ENCODE measurements around the gene MYOZ3. TPM values are rescaled to one million over a fixed set of nuclear protein-coding genes. Genes with fewer than 3 reads are reported as not detected.

The MYOZ3 gene
- total and polyA plus RNA-seq, 2 of the 8 experiments (the other 6 are each of a cell fraction or from before 2014, with no cell fraction given): 9.6 to 19.1 TPM

DNA sequence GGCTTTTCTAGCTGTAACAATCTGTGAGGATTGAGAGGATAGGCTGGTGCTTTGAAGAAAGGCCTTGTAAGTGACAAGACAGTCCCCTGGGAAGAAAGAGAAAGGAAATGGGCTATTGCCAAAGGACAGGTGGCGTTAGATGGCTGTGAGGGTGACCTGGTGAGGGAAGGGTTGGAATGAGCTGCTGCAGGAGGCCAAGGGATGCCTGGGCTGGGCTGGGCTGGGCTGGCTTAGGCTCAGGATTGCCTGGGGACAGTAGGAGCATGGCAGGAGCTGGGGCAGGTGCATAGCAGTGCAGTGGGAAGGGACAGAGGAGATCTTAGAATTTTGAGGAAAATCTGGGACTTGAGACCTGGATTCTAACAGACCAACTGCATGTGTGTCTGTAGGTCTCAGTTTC is 9.7 kb upstream of the MYOZ3 start (continued):
- TF ChIP-seq, protein P1, sequence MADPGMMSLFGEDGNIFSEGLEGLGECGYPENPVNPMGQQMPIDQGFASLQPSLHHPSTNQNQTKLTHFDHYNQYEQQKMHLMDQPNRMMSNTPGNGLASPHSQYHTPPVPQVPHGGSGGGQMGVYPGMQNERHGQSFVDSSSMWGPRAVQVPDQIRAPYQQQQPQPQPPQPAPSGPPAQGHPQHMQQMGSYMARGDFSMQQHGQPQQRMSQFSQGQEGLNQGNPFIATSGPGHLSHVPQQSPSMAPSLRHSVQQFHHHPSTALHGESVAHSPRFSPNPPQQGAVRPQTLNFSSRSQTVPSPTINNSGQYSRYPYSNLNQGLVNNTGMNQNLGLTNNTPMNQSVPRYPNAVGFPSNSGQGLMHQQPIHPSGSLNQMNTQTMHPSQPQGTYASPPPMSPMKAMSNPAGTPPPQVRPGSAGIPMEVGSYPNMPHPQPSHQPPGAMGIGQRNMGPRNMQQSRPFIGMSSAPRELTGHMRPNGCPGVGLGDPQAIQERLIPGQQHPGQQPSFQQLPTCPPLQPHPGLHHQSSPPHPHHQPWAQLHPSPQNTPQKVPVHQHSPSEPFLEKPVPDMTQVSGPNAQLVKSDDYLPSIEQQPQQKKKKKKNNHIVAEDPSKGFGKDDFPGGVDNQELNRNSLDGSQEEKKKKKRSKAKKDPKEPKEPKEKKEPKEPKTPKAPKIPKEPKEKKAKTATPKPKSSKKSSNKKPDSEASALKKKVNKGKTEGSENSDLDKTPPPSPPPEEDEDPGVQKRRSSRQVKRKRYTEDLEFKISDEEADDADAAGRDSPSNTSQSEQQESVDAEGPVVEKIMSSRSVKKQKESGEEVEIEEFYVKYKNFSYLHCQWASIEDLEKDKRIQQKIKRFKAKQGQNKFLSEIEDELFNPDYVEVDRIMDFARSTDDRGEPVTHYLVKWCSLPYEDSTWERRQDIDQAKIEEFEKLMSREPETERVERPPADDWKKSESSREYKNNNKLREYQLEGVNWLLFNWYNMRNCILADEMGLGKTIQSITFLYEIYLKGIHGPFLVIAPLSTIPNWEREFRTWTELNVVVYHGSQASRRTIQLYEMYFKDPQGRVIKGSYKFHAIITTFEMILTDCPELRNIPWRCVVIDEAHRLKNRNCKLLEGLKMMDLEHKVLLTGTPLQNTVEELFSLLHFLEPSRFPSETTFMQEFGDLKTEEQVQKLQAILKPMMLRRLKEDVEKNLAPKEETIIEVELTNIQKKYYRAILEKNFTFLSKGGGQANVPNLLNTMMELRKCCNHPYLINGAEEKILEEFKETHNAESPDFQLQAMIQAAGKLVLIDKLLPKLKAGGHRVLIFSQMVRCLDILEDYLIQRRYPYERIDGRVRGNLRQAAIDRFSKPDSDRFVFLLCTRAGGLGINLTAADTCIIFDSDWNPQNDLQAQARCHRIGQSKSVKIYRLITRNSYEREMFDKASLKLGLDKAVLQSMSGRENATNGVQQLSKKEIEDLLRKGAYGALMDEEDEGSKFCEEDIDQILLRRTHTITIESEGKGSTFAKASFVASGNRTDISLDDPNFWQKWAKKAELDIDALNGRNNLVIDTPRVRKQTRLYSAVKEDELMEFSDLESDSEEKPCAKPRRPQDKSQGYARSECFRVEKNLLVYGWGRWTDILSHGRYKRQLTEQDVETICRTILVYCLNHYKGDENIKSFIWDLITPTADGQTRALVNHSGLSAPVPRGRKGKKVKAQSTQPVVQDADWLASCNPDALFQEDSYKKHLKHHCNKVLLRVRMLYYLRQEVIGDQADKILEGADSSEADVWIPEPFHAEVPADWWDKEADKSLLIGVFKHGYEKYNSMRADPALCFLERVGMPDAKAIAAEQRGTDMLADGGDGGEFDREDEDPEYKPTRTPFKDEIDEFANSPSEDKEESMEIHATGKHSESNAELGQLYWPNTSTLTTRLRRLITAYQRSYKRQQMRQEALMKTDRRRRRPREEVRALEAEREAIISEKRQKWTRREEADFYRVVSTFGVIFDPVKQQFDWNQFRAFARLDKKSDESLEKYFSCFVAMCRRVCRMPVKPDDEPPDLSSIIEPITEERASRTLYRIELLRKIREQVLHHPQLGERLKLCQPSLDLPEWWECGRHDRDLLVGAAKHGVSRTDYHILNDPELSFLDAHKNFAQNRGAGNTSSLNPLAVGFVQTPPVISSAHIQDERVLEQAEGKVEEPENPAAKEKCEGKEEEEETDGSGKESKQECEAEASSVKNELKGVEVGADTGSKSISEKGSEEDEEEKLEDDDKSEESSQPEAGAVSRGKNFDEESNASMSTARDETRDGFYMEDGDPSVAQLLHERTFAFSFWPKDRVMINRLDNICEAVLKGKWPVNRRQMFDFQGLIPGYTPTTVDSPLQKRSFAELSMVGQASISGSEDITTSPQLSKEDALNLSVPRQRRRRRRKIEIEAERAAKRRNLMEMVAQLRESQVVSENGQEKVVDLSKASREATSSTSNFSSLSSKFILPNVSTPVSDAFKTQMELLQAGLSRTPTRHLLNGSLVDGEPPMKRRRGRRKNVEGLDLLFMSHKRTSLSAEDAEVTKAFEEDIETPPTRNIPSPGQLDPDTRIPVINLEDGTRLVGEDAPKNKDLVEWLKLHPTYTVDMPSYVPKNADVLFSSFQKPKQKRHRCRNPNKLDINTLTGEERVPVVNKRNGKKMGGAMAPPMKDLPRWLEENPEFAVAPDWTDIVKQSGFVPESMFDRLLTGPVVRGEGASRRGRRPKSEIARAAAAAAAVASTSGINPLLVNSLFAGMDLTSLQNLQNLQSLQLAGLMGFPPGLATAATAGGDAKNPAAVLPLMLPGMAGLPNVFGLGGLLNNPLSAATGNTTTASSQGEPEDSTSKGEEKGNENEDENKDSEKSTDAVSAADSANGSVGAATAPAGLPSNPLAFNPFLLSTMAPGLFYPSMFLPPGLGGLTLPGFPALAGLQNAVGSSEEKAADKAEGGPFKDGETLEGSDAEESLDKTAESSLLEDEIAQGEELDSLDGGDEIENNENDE (IDR thresholded peaks at IDR 0.05; ENCODE audit: insufficient replicate concordance, low read length): no peak
- no peak for TF ChIP-seq SP4 (IDR thresholded peaks at IDR 0.05; ENCODE audit: low read length)
- no peak for TF ChIP-seq NRF1 (IDR thresholded peaks at IDR 0.05; ENCODE audit: low read depth, low read length)
